AG04449 (cell line): ENCODE measurements around the gene TGM5.

ENCODE experiments used
- CTCF ChIA-PET: fragments of 350-600 bp; formaldehyde crosslinking; extraction: SDS; loops from one replicate; lab custom pipeline; 2021; ENCODE audit warnings: antibody characterized with exemption; lab: Yijun Ruan, JAX
- POLR2A ChIA-PET: fragments of 400-600, 350-600 bp; formaldehyde crosslinking; extraction: SDS; loops from one replicate; lab custom pipeline; 2020; ENCODE audit warnings: antibody characterized with exemption, inconsistent platforms; lab: Yijun Ruan, JAX
- DNase-seq: peaks from one replicate; pipeline ENCODE4 v3.0.0-alpha.2; 2010; ENCODE audit warnings: low read depth, low spot score
- H3K4me3 ChIP-seq: 2 replicates; pipeline ENCODE4 v1.5.1; 2011; ENCODE audit warnings: low read depth, mild to moderate bottlenecking, control low read depth, low read length
- CTCF ChIP-seq: IDR thresholded peaks from one replicate; pipeline ENCODE4 v1.5.1; 2011; ENCODE audit warnings: mild to moderate bottlenecking, moderate library complexity, low read length, control low read depth, inconsistent platforms; ENCODE audit not compliant: insufficient read depth; ENCODE audit errors: missing control alignments

The TGM5 gene

GRCh38 chr15:43266386-43266785, 342 bp downstream of the TGM5 start:
- DNase-seq = no peak
- CTCF ChIA-PET = interaction anchor here (1.4 to 7.4 kb wide), 3 partner anchors 9 to 39 kb away, joined by 4 to 121 read pairs (median 74); no protein-coding TSS in a partner anchor
- no peak for TF ChIP-seq CTCF
- H3K4me3 ChIP-seq = no peak overlapping the region
- POLR2A ChIA-PET = interaction anchor here (0.6 kb wide), 1 partner anchor 35 kb away, joined by 3 read pairs; no protein-coding TSS in a partner anchor

DNA sequence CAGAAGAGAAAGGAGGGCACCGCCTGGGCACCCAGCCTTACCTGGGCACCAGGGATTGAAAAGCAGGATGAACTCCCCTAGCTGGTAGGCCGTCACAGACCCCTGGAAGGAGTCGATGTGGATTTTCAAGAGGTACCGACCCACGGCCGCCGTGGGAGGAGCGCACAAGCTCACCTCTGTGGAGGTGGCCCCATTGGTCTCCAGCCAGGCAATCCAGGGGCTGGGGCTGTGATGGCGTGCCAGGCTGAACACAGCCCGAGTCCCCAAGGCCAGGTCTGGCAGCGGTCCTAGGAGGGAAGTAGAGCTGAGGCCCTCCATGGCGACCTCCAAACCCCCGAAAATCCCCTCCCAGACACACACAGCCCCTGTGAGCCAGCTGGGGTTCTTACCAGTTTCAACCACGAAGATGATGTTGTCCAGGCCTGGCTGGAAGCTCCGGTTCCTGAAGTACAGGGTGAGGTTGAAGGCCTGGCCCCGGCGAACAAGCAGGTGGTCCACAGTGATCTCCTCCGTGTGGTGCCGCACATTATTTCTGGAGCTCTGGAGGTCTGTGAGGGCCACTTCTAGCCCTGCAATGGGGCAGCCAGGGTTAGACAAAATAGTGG, 6.6 kb downstream of the TGM5 start:
- TF ChIP-seq CTCF = no peak
- no peak overlapping the region for H3K4me3 ChIP-seq
- no peak for DNase-seq
- ChIA-PET CTCF (interaction anchor here (1.2 to 1.8 kb wide), 3 partner anchors 8 to 25 kb away, joined by 3 to 7 read pairs (median 5); no protein-coding TSS in a partner anchor), POLR2A (interaction anchor here (0.6 kb wide), 1 partner anchor 1167 kb away, joined by 3 read pairs; the partner anchor contains the start of gene CTDSPL2)

- TF ChIP-seq CTCF = no peak
- no peak overlapping the region for H3K4me3 ChIP-seq
- POLR2A ChIA-PET = no interaction called here
- CTCF ChIA-PET = interaction anchor here (1.2 to 1.4 kb wide), 2 partner anchors 27 to 33 kb away, joined by 3 to 5 read pairs; no protein-coding TSS in a partner anchor
- no peak for DNase-seq
These were observed 7.9 kb downstream of the TGM5 start for GRCh38 chr15:43258781-43259180.

DNA sequence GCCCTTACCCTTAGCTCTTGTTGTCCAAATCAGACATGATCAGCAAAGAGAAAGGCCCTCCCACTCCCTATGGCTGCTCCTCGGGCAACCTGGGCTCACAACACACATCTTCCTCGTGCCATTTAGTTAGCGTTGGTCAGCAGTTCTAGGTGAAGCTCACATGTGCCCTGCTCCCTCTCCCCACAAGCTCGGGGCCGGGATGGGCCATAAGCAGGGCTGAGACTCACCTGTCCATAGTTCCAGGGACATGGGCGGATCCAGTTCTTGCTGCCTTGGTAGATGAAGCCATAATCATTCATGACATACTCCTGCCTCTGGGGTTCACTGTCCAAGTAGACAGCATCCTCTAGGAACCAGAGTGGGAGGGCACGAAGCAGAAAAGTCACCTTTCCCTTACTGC, 10.4 kb downstream of the TGM5 start:
- POLR2A ChIA-PET = no interaction called here
- CTCF ChIA-PET = interaction anchor here (0.9 to 2.2 kb wide), 5 partner anchors 10 to 34 kb away, joined by 3 to 8 read pairs (median 4); partner anchors contain the start of gene TGM5

DNA sequence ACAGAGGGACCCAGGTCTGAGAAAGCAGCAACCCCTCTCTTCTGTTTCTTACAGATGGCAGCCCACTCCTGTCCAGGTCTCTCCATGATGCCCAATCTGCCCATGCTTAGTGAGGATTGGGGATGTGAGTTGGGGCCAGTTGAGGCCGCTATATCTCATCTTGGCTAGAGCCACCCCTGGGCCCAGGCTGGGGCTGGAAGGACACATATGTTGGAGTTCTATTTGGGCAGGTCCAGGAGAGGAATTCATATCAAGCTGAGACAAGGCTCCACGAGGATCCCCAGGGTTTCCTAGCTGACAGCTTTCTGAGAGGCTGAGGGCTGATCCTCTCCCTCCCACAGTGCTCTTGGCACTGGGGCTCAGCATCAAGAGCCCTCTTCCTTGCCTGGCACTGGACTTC, 11.4 kb downstream of the TGM5 start:
- no peak for TF ChIP-seq CTCF
- POLR2A ChIA-PET = no interaction called here
- DNase-seq = no peak
- CTCF ChIA-PET = interaction anchor here (0.9 to 1.8 kb wide), 2 partner anchors 31 to 33 kb away, joined by 3 to 7 read pairs; no protein-coding TSS in a partner anchor
- H3K4me3 ChIP-seq = no peak overlapping the region

More for the DNA sequence above, 10.4 kb downstream of the TGM5 start:
- no peak for DNase-seq
- TF ChIP-seq CTCF = no peak
- no peak overlapping the region for H3K4me3 ChIP-seq
